GM23338 (cell line): ENCODE results near the gene BLACAT1. TPM values are rescaled to one million over a fixed set of nuclear protein-coding genes. Genes with fewer than 3 reads are reported as not detected.

Experiments
- ATAC-seq: fragments of 200-7000 bp; cut with Tn5 transposase; 3 replicates; pipeline ENCODE4 v1.9.1; 2020
- DNase-seq: peaks from one replicate; pipeline ENCODE4 v3.0.0-alpha.2; 2015; ENCODE audit warnings: low spot score
- H2AFZ ChIP-seq: fragments of 200-600 bp; sonication (generic); 2 replicates; pipeline ENCODE4 v1.8.0; 2016; ENCODE audit warnings: antibody characterized with exemption, mild to moderate bottlenecking, moderate library complexity
- H3F3A ChIP-seq: fragments of 200-600 bp; sonication (generic); replicated peaks from 2 replicates; pipeline ENCODE4 v1.8.0; 2017; ENCODE audit warnings: antibody characterized with exemption, mixed run types, low read depth
- H3K27ac ChIP-seq: fragments of 200-600 bp; sonication (generic); 2 replicates; pipeline ENCODE4 v1.6.1; 2016; ENCODE audit warnings: low read depth
- H3K27me3 ChIP-seq: fragments of 200-600 bp; sonication (generic); 2 replicates; pipeline ENCODE4 v1.8.0; 2016; ENCODE audit warnings: mild to moderate bottlenecking, mixed run types, moderate library complexity; ENCODE audit not compliant: insufficient read depth
- H3K36me3 ChIP-seq: fragments of 200-600 bp; sonication (generic); 2 replicates; pipeline ENCODE4 v1.8.0; 2016; ENCODE audit warnings: mild to moderate bottlenecking; ENCODE audit not compliant: insufficient read depth
- H3K4me1 ChIP-seq: fragments of 200-600 bp; sonication (generic); 2 replicates; pipeline ENCODE4 v1.8.0; 2016; ENCODE audit warnings: mild to moderate bottlenecking, moderate library complexity; ENCODE audit not compliant: insufficient read depth
- H3K4me2 ChIP-seq: fragments of 200-600 bp; sonication (generic); 2 replicates; pipeline ENCODE4 v1.7.1; 2017; ENCODE audit warnings: mixed run types
- H3K4me3 ChIP-seq: fragments of 200-600 bp; sonication (generic); 2 replicates; pipeline ENCODE4 v1.6.1; 2016; ENCODE audit warnings: mixed run types
- H3K79me2 ChIP-seq: fragments of 200-600 bp; sonication (generic); replicated peaks from 2 replicates; pipeline ENCODE4 v1.8.0; 2017; ENCODE audit warnings: mild to moderate bottlenecking; ENCODE audit not compliant: insufficient read depth
- H3K9me2 ChIP-seq: fragments of 200-600 bp; sonication (generic); 2 replicates; pipeline ENCODE4 v1.8.0; 2017; ENCODE audit not compliant: insufficient read depth
- H4K20me1 ChIP-seq: fragments of 200-600 bp; sonication (generic); replicated peaks from 2 replicates; pipeline ENCODE4 v1.8.0; 2017; ENCODE audit warnings: mild to moderate bottlenecking; ENCODE audit not compliant: insufficient read depth
- H3K27ac Mint-ChIP-seq: 2 replicates; pipeline ENCODE4 v1.8.0; 2020; ENCODE audit warnings: inconsistent platforms, mild to moderate bottlenecking, moderate library complexity, mixed read lengths
- H3K27me3 Mint-ChIP-seq: 3 replicates; pipeline ENCODE4 v1.8.0; 2022; ENCODE audit warnings: low read depth, mild to moderate bottlenecking, moderate library complexity, mixed read lengths, inconsistent platforms; ENCODE audit not compliant: insufficient read depth, poor library complexity
- H3K36me3 Mint-ChIP-seq: 3 replicates; pipeline ENCODE4 v1.8.0; 2021; ENCODE audit warnings: low read depth, mild to moderate bottlenecking, inconsistent platforms, moderate library complexity, mixed read lengths
- H3K4me1 Mint-ChIP-seq: 3 replicates; pipeline ENCODE4 v1.8.0; 2020; ENCODE audit warnings: mild to moderate bottlenecking, inconsistent platforms, mixed read lengths
- H3K4me3 Mint-ChIP-seq: 3 replicates; pipeline ENCODE4 v1.8.0; 2021; ENCODE audit warnings: moderate library complexity, mild to moderate bottlenecking, inconsistent platforms, mixed read lengths
- H3K9me3 Mint-ChIP-seq: 3 replicates; pipeline ENCODE4 v1.8.0; 2020; ENCODE audit warnings: moderate library complexity, mild to moderate bottlenecking, inconsistent platforms, mixed read lengths
- CTCF ChIP-seq, 2 experiments: fragments of 200-600 bp in 1 of 2; sonication (generic) in 1 of 2; conservative IDR thresholded peaks; 2 replicates each; pipeline versions ENCODE4 v1.5.1 to v1.6.1; 2016 to 2017; ENCODE audit warnings: antibody characterized with exemption in 2 of 2, low read depth in 2 of 2, mild to moderate bottlenecking in 2 of 2, moderate library complexity in 1 of 2
- EZH2phosphoT487 ChIP-seq: fragments of 200-600 bp; sonication (generic); IDR thresholded peaks from one replicate; pipeline ENCODE4 v1.8.1; 2018; ENCODE audit warnings: antibody characterized with exemption; ENCODE audit not compliant: unreplicated experiment
- NANOG ChIP-seq: IDR thresholded peaks from 2 replicates; pipeline ENCODE4 v1.6.1; 2016; ENCODE audit warnings: antibody characterized with exemption, borderline replicate concordance
- ZNF114 ChIP-seq: fragments of 250-450 bp; sonication (Bioruptor Pico); IDR thresholded peaks from 2 replicates; pipeline ENCODE4 v1.5.0; 2020; ENCODE audit warnings: mild to moderate bottlenecking, moderate library complexity
- polyA plus RNA-seq: library from polyadenylated mRNA; unstranded; fragments of >200 nt; fragmentation: Nextera tagmentation; extraction: Ambion mirVana; gene quantifications from 2 replicates; pipeline ENCODE4 v1.2.1, GENCODE V29; 2016
- total RNA-seq: library from RNA; depleted of rRNA; stranded (reverse); fragments of >200 nt; shearing (Covaris generic); gene quantifications from 2 replicates; pipeline ENCODE4 v1.2.3, GENCODE V29; 2014
- TF ChIP-seq, protein P1 (sequence below): IDR thresholded peaks from one replicate; pipeline ENCODE4 v1.6.1; 2018; ENCODE audit warnings: antibody characterized with exemption; ENCODE audit not compliant: unreplicated experiment
- TF ChIP-seq, protein P2 (sequence below): IDR thresholded peaks from 2 replicates; pipeline ENCODE4 v1.6.1; 2016; ENCODE audit warnings: antibody characterized with exemption

The BLACAT1 gene
- total and polyA plus RNA-seq, 2 experiments from 2014 or later = 1.6 to 6.2 TPM

DNA sequence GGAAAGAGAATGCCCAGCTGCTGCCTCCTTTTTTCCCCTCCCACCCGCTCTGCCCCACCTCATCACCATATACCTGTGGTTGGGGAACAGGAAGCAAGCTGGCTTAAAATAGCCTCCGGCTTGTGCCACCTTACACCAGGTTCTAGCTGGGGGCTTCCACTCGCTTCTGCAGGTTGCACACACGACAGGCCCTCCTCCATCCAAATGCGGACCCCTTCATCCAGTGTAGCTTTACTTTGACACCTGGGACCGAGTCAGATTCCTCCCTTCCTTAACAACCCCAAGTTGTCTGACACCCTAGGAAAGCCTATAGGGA is 14.6 kb downstream of the BLACAT1 start:
- no peak for DNase-seq
- peaks cover 14% of the 10 kb centered on the region for H3K36me3 Mint-ChIP-seq
- Histone ChIP-seq H3K27me3 (0 out of 2 replicates have a peak, but pooled peaks cover 5% of the 10 kb centered on the region), H3F3A (peaks cover 30% of the 10 kb centered on the region), H3K4me2 (peak overlapping the region; percentile 77), H3K4me3 (peak overlapping the region; percentile 20), H3K4me1 (peaks cover 72% of the 10 kb centered on the region), H4K20me1 (0 out of 2 replicates have a peak, but pooled peaks cover 7% of the 10 kb centered on the region), H2AFZ (no peak overlapping the region), H3K79me2 (no peaks in the 10 kb centered on the region), H3K27ac (peak overlapping the region; percentile 63; the same call in 1 of the 2 replicates), H3K9me2 (no peaks in the 10 kb centered on the region), H3K36me3 (no peaks in the 10 kb centered on the region)
- ATAC-seq = no peak
- H3K4me3 Mint-ChIP-seq = peak overlapping the region; percentile 16; the same call in 1 of the 3 replicates
- H3K27ac Mint-ChIP-seq = peak overlapping the region; percentile 92
- no peaks in the 10 kb centered on the region for H3K9me3 Mint-ChIP-seq
- peaks cover 58% of the 10 kb centered on the region for H3K27me3 Mint-ChIP-seq
- TF ChIP-seq NANOG (no peak), ZNF114 (CRISPR knock-in tag) (no peak)
- TF ChIP-seq, protein P1, sequence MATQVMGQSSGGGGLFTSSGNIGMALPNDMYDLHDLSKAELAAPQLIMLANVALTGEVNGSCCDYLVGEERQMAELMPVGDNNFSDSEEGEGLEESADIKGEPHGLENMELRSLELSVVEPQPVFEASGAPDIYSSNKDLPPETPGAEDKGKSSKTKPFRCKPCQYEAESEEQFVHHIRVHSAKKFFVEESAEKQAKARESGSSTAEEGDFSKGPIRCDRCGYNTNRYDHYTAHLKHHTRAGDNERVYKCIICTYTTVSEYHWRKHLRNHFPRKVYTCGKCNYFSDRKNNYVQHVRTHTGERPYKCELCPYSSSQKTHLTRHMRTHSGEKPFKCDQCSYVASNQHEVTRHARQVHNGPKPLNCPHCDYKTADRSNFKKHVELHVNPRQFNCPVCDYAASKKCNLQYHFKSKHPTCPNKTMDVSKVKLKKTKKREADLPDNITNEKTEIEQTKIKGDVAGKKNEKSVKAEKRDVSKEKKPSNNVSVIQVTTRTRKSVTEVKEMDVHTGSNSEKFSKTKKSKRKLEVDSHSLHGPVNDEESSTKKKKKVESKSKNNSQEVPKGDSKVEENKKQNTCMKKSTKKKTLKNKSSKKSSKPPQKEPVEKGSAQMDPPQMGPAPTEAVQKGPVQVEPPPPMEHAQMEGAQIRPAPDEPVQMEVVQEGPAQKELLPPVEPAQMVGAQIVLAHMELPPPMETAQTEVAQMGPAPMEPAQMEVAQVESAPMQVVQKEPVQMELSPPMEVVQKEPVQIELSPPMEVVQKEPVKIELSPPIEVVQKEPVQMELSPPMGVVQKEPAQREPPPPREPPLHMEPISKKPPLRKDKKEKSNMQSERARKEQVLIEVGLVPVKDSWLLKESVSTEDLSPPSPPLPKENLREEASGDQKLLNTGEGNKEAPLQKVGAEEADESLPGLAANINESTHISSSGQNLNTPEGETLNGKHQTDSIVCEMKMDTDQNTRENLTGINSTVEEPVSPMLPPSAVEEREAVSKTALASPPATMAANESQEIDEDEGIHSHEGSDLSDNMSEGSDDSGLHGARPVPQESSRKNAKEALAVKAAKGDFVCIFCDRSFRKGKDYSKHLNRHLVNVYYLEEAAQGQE = no peak
- TF ChIP-seq, protein P2, sequence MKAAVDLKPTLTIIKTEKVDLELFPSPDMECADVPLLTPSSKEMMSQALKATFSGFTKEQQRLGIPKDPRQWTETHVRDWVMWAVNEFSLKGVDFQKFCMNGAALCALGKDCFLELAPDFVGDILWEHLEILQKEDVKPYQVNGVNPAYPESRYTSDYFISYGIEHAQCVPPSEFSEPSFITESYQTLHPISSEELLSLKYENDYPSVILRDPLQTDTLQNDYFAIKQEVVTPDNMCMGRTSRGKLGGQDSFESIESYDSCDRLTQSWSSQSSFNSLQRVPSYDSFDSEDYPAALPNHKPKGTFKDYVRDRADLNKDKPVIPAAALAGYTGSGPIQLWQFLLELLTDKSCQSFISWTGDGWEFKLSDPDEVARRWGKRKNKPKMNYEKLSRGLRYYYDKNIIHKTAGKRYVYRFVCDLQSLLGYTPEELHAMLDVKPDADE = no peak
- peaks cover 88% of the 10 kb centered on the region for H3K4me1 Mint-ChIP-seq

GRCh38 chr1:205440476-205441317 is 15.1 kb downstream of the BLACAT1 start:
- H4K20me1 ChIP-seq = 0 out of 2 replicates have a peak, but pooled peaks cover 7% of the 10 kb centered on the region
- TF ChIP-seq NANOG (no peak), CTCF (conservative IDR thresholded peaks at IDR 0.05; ENCODE audit: low read depth in 2 of 2) (no peak), EZH2phosphoT487 (no peak)
- no peaks in the 10 kb centered on the region for H3K9me3 Mint-ChIP-seq

More at GRCh38 chr1:205440476-205441317, 15.1 kb downstream of the BLACAT1 start:
- peaks cover 24% of the 10 kb centered on the region for H3F3A ChIP-seq
- Mint-ChIP-seq H3K27me3 (peaks cover 64% of the 10 kb centered on the region), H3K36me3 (peaks cover 9% of the 10 kb centered on the region), H3K27ac (peak overlapping the region; percentile 92), H3K4me1 (peaks cover 84% of the 10 kb centered on the region), H3K4me3 (peak overlapping the region; percentile 16; the same call in 1 of the 3 replicates)
- no peaks in the 10 kb centered on the region for H3K79me2 ChIP-seq
- H3K9me2 ChIP-seq = no peaks in the 10 kb centered on the region
- no peak overlapping the region for H3K4me3 ChIP-seq
- ATAC-seq (peak; percentile 29), DNase-seq (peak; percentile 72)
- peak overlapping the region; percentile 77 for H3K4me2 ChIP-seq
- H3K4me1 ChIP-seq = peaks cover 70% of the 10 kb centered on the region
- H3K27me3 ChIP-seq = 0 out of 2 replicates have a peak, but pooled peaks cover 5% of the 10 kb centered on the region
- H2AFZ ChIP-seq = no peak overlapping the region
- H3K27ac ChIP-seq = no peak overlapping the region
- H3K36me3 ChIP-seq = no peaks in the 10 kb centered on the region
